Smooth muscle cell (in vitro differentiated cells): ENCODE measurements around the gene KPNA1. TPM values are rescaled to one million over a fixed set of nuclear protein-coding genes. Genes with fewer than 3 reads are reported as not detected.

Experiments
- DNase-seq: peaks from one replicate; lab custom pipeline; 2025; ENCODE audit not compliant: unreplicated experiment; lab: John Stamatoyannopoulos, UW
- H2AFZ ChIP-seq: fragments of 200-600 bp; sonication (generic); 2 replicates; pipeline ENCODE4 v1.6.0; 2016; ENCODE audit warnings: antibody characterized with exemption, low read depth, mild to moderate bottlenecking
- H3F3A ChIP-seq: fragments of 200-600 bp; sonication (generic); 2 replicates; pipeline ENCODE4 v1.6.0; 2017; ENCODE audit warnings: antibody characterized with exemption, low read depth
- H3K27ac ChIP-seq: fragments of 200-600 bp; sonication (generic); 2 replicates; pipeline ENCODE4 v1.5.1; 2016; ENCODE audit warnings: low read depth, mild to moderate bottlenecking
- H3K27me3 ChIP-seq: fragments of 200-600 bp; sonication (generic); 2 replicates; pipeline ENCODE4 v1.6.1; 2016; ENCODE audit warnings: low read depth, mild to moderate bottlenecking
- H3K36me3 ChIP-seq: fragments of 200-600 bp; sonication (generic); 2 replicates; pipeline ENCODE4 v1.5.1; 2016; ENCODE audit warnings: low read depth
- H3K4me1 ChIP-seq: fragments of 200-600 bp; sonication (generic); 2 replicates; pipeline ENCODE4 v1.5.1; 2016; ENCODE audit warnings: low read depth
- H3K4me2 ChIP-seq: fragments of 200-600 bp; sonication (generic); 2 replicates; pipeline ENCODE4 v1.6.0; 2016; ENCODE audit warnings: mild to moderate bottlenecking
- H3K4me3 ChIP-seq: fragments of 200-600 bp; sonication (generic); 2 replicates; pipeline ENCODE4 v1.5.1; 2016; ENCODE audit warnings: mild to moderate bottlenecking
- H3K79me2 ChIP-seq: fragments of 200-600 bp; sonication (generic); 2 replicates; pipeline ENCODE4 v1.6.0; 2016; ENCODE audit warnings: low read depth, mild to moderate bottlenecking
- H3K9ac ChIP-seq: fragments of 200-600 bp; sonication (generic); 2 replicates; pipeline ENCODE4 v1.6.0; 2016; ENCODE audit warnings: low read depth
- H3K9me3 ChIP-seq: fragments of 200-600 bp; sonication (generic); replicated peaks from 2 replicates; pipeline ENCODE4 v1.5.1; 2016; ENCODE audit warnings: low read depth
- H4K20me1 ChIP-seq: fragments of 200-600 bp; sonication (generic); 2 replicates; pipeline ENCODE4 v1.6.0; 2016; ENCODE audit warnings: low read depth
- WGBS: methylation state at CpG from one replicate; pipeline ENCODE4 v1.1.7; 2016; ENCODE audit warnings: low lambda C conversion rate; 5-methylcytosine and 5-hydroxymethylcytosine counted together
- polyA plus RNA-seq: library from polyadenylated mRNA; unstranded; fragments of >200 nt; fragmentation: Nextera tagmentation; extraction: Ambion mirVana; gene quantifications from 2 replicates; pipeline ENCODE4 v1.2.1, GENCODE V29; 2016
- total RNA-seq: library from RNA; depleted of rRNA; stranded (reverse); fragments of >200 nt; gene quantifications from 2 replicates; pipeline ENCODE4 v1.2.3, GENCODE V29; 2014
- TF ChIP-seq, protein P1 (sequence below): fragments of 200-600 bp; sonication (generic); IDR thresholded peaks from 2 replicates; pipeline ENCODE4 v1.5.1; 2017; ENCODE audit warnings: borderline replicate concordance, mild to moderate bottlenecking, antibody characterized with exemption; ENCODE audit not compliant: insufficient read depth, poor library complexity, severe bottlenecking

KPNA1 gene
- total and polyA plus RNA-seq, 2 experiments from 2014 or later = 34.6 to 37.9 TPM

- no peaks in the 10 kb centered on the region for H3K9me3 ChIP-seq
Observed at GRCh38 chr3:122515870-122516269, 1.1 kb upstream of the KPNA1 start.

GRCh38 chr3:122515020-122515468, 305 bp upstream of the KPNA1 start:
- Histone ChIP-seq H3K79me2 (peaks cover 40% of the 10 kb centered on the region), H3K4me3 (peak overlapping the region; percentile 86), H3K36me3 (no peaks in the 10 kb centered on the region), H3K27ac (peak overlapping the region; percentile 99), H4K20me1 (peaks cover 40% of the 10 kb centered on the region), H3K27me3 (no peaks in the 10 kb centered on the region), H3F3A (peaks cover 3% of the 10 kb centered on the region), H3K4me2 (peak overlapping the region; percentile 89), H2AFZ (peak overlapping the region; percentile 99), H3K9ac (peak overlapping the region; percentile 98), H3K9me3 (no peaks in the 10 kb centered on the region), H3K4me1 (peaks cover 26% of the 10 kb centered on the region)
- no peak for DNase-seq
- 44% methylated on average over 19 of the region's 19 CpGs for WGBS
- TF ChIP-seq, protein P1, sequence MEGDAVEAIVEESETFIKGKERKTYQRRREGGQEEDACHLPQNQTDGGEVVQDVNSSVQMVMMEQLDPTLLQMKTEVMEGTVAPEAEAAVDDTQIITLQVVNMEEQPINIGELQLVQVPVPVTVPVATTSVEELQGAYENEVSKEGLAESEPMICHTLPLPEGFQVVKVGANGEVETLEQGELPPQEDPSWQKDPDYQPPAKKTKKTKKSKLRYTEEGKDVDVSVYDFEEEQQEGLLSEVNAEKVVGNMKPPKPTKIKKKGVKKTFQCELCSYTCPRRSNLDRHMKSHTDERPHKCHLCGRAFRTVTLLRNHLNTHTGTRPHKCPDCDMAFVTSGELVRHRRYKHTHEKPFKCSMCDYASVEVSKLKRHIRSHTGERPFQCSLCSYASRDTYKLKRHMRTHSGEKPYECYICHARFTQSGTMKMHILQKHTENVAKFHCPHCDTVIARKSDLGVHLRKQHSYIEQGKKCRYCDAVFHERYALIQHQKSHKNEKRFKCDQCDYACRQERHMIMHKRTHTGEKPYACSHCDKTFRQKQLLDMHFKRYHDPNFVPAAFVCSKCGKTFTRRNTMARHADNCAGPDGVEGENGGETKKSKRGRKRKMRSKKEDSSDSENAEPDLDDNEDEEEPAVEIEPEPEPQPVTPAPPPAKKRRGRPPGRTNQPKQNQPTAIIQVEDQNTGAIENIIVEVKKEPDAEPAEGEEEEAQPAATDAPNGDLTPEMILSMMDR = no peak

More at GRCh38 chr3:122515870-122516269, 1.1 kb upstream of the KPNA1 start:
- Histone ChIP-seq H3K27me3 (no peaks in the 10 kb centered on the region), H3K4me1 (peaks cover 26% of the 10 kb centered on the region), H3K4me2 (no peak overlapping the region), H3K36me3 (no peaks in the 10 kb centered on the region), H3K9ac (no peak overlapping the region), H3K79me2 (peaks cover 32% of the 10 kb centered on the region), H3K4me3 (no peak overlapping the region), H4K20me1 (peaks cover 32% of the 10 kb centered on the region), H3F3A (peaks cover 3% of the 10 kb centered on the region), H2AFZ (no peak overlapping the region), H3K27ac (no peak overlapping the region)
- DNase-seq = no peak
- TF ChIP-seq, protein P1 = no peak
- 99% methylated on average over 3 of the region's 3 CpGs for WGBS

DNA sequence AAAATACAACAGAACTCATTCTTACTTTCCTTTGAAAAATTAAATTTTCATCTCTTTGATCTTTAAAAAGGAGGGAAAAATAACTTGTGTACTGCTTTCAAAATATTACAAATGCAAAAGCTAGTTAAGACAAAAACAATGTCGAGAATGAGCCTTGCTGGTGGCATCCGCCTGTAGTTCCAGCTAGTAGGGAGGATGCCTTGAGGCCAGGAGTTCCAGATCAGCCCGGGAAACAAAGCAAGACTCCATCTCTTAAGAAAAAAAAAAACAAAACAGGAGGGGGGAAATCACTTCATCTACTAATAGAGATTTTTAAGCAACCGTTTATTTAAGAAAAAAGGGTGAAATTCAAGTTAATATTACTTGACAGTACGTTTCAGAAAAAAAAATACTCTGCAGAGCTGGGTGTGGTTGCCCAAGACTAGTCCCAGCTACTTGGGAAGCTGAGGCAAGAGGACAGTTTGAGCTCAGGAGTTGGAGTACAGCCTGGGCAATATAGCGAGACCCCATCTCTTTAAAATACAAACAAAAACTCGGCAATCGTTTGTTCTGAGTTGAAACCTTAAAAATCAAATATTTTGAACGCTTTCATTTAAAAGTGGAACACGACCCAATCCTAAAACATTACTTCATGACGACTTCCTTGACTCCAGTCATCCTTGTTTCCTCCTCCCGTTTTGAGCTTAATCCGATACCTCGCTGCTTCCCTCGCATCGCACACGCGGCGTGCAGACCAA, 1.2 kb downstream of the KPNA1 start:
- no peaks in the 10 kb centered on the region for H3K36me3 ChIP-seq
- TF ChIP-seq, protein P1 = no peak
- H3F3A ChIP-seq = peaks cover 3% of the 10 kb centered on the region
- H3K4me3 ChIP-seq = peak overlapping the region; percentile 86
- H4K20me1 ChIP-seq = peaks cover 55% of the 10 kb centered on the region
- H3K27me3 ChIP-seq = no peaks in the 10 kb centered on the region
- H3K9ac ChIP-seq = peak overlapping the region; percentile 98
- no peaks in the 10 kb centered on the region for H3K9me3 ChIP-seq
- DNase-seq = no peak
- H3K4me1 ChIP-seq = peaks cover 26% of the 10 kb centered on the region
- H3K27ac ChIP-seq = peak overlapping the region; percentile 99
- peak overlapping the region; percentile 89 for H3K4me2 ChIP-seq
- WGBS = 4% methylated on average over 19 of the region's 19 CpGs
- H3K79me2 ChIP-seq = peaks cover 55% of the 10 kb centered on the region
- H2AFZ ChIP-seq = peak overlapping the region; percentile 26

DNA sequence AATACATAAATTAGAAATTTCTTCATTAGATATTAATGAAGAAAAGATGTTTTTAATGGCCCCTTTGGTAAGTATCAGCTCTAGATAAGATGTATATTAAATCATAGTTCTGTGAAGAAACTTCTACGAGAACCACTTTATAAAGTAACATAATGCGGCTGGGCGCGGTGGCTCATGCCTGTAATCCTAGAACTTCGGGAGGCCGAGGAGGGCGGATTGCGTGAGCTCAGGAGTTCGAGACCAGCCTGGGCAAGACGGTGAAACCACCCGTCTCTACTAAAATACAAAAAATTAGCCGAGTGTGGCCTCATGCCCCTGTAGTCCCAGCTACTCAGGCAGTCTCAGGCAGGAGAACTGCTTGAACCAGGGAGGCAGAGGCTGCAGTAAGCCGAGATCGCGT, 2.5 kb downstream of the KPNA1 start:
- H4K20me1 ChIP-seq = peaks cover 68% of the 10 kb centered on the region
- no peak overlapping the region for H3K27ac ChIP-seq
- WGBS = 50% methylated on average over 15 of the region's 15 CpGs

More for the DNA sequence above, 2.5 kb downstream of the KPNA1 start:
- DNase-seq = no peak
- H3K4me2 ChIP-seq = peak overlapping the region; percentile 89
- peak overlapping the region; percentile 86 for H3K4me3 ChIP-seq
- H2AFZ ChIP-seq = no peak overlapping the region
- no peaks in the 10 kb centered on the region for H3K27me3 ChIP-seq
- H3K79me2 ChIP-seq = peaks cover 67% of the 10 kb centered on the region
- TF ChIP-seq, protein P1 = no peak
- H3K36me3 ChIP-seq = no peaks in the 10 kb centered on the region
- H3K4me1 ChIP-seq = peaks cover 26% of the 10 kb centered on the region
- H3F3A ChIP-seq = peaks cover 3% of the 10 kb centered on the region
- no peak overlapping the region for H3K9ac ChIP-seq
- no peaks in the 10 kb centered on the region for H3K9me3 ChIP-seq
